Caco-2 (cell line): Measurements from ENCODE around the gene AMBP. TPM values are rescaled to one million over a fixed set of nuclear protein-coding genes. Genes with fewer than 3 reads are reported as not detected.

Experiments
- Bru-seq: library from RNA; stranded (reverse); fragments of 400-500 nt; gene quantifications from one replicate; lab custom pipeline; 2021; lab: Mats Ljungman, UMichigan
- BruChase-seq, 2 experiments: library from RNA; stranded (reverse); fragments of 400-500 nt; gene quantifications; one replicate each; lab custom pipeline; 2021; lab: Mats Ljungman, UMichigan
- BruUV-seq: library from RNA; stranded (reverse); fragments of 400-500 nt; replicated peaks from 2 replicates; lab custom pipeline; 2021; lab: Mats Ljungman, UMichigan
- CTCF ChIA-PET: fragments of 300-600 bp; sonication (Branson Sonifier 250); formaldehyde crosslinking; loops from one replicate; lab custom pipeline; 2022; ENCODE audit warnings: antibody characterized with exemption; lab: Charles Lee
- POLR2A ChIA-PET: fragments of 300-600 bp; sonication (Branson Sonifier 250); formaldehyde crosslinking; loops from one replicate; lab custom pipeline; 2022; ENCODE audit warnings: antibody characterized with exemption; lab: Charles Lee
- DNase-seq, 2 experiments: peaks; one replicate each; pipeline versions ENCODE4 v3.0.0 to v3.0.0-alpha.2; 2020 to 2022
- H3K27me3 ChIP-seq: replicated peaks from 2 replicates; pipeline ENCODE4 v1.6.0; 2011; ENCODE audit warnings: low read length; ENCODE audit not compliant: control insufficient read depth, insufficient read depth
- H3K36me3 ChIP-seq: 2 replicates; pipeline ENCODE4 v1.5.1; 2011; ENCODE audit warnings: low read length; ENCODE audit not compliant: control insufficient read depth, insufficient read depth
- H3K4me1 ChIP-seq: fragments of 250-450 bp; sonication (Bioruptor Pico); 2 replicates; pipeline ENCODE4 v1.5.1; 2020; ENCODE audit warnings: mild to moderate bottlenecking
- H3K4me3 ChIP-seq: 2 replicates; pipeline ENCODE4 v1.5.1; 2011; ENCODE audit warnings: low read depth, mild to moderate bottlenecking, control low read depth, low read length
- H3K9me3 ChIP-seq: fragments of 250-450 bp; sonication (Bioruptor Pico); 2 replicates; pipeline ENCODE4 v1.5.1; 2020; ENCODE audit warnings: mild to moderate bottlenecking, moderate library complexity
- H3K27ac Mint-ChIP-seq: one replicate; pipeline ENCODE4 v1.8.0; 2022; ENCODE audit warnings: mixed read lengths; ENCODE audit not compliant: unreplicated experiment
- H3K27me3 Mint-ChIP-seq: one replicate; pipeline ENCODE4 v1.8.0; 2022; ENCODE audit warnings: mixed read lengths; ENCODE audit not compliant: insufficient read depth, unreplicated experiment
- H3K36me3 Mint-ChIP-seq: one replicate; pipeline ENCODE4 v1.8.0; 2022; ENCODE audit warnings: mild to moderate bottlenecking, mixed read lengths; ENCODE audit not compliant: insufficient read depth, unreplicated experiment
- H3K4me1 Mint-ChIP-seq: one replicate; pipeline ENCODE4 v1.8.0; 2022; ENCODE audit warnings: low read depth, mixed read lengths; ENCODE audit not compliant: unreplicated experiment
- H3K4me3 Mint-ChIP-seq: one replicate; pipeline ENCODE4 v1.8.0; 2022; ENCODE audit warnings: mild to moderate bottlenecking, moderate library complexity, mixed read lengths; ENCODE audit not compliant: unreplicated experiment
- H3K9me3 Mint-ChIP-seq: one replicate; pipeline ENCODE4 v1.8.0; 2022; ENCODE audit warnings: mixed read lengths; ENCODE audit not compliant: unreplicated experiment
- CTCF ChIP-seq, 2 experiments: fragments of 200-600 bp in 1 of 2; IDR thresholded peaks; 1 replicate in 1 of 2; 2 replicates in 1 of 2; pipeline versions ENCODE4 v1.5.1 to v1.8.0; 2011 to 2022; ENCODE audit warnings: antibody characterized with exemption in 1 of 2, control low read depth in 1 of 2, inconsistent platforms in 1 of 2, low read depth in 1 of 2, low read length in 1 of 2, mild to moderate bottlenecking in 1 of 2, moderate library complexity in 1 of 2; ENCODE audit not compliant: insufficient read depth in 1 of 2, severe bottlenecking in 1 of 2, unreplicated experiment in 1 of 2
- intact Hi-C: fragments of 100-400 bp; cut with micrococcal nuclease; formaldehyde crosslinking; loops from one replicate; pipeline ENCODE4 v1.10.0; 2022; ENCODE audit not compliant: unreplicated experiment
- long read RNA-seq: library from polyadenylated mRNA; stranded (forward); transcript quantifications from one replicate; pipeline ENCODE4 v2.0.0, GENCODE V29; 2022
- total RNA-seq: library from RNA; stranded (reverse); gene quantifications from 2 replicates; pipeline ENCODE4 v1.2.3, GENCODE V29; 2022

AMBP gene
- total RNA-seq (2.2 and 2.6 TPM in 2 replicates), Bru-seq, nascent RNA (percentile 26 among the genes with signal in this experiment), BruChase-seq, experiment 1, labeled RNA remaining after a 2-hour chase (percentile 27 among the genes with signal in this experiment), BruChase-seq, experiment 2, labeled RNA remaining after a 6-hour chase (percentile 29 among the genes with signal in this experiment)
- long read RNA-seq, partial matches to known transcripts: 0 of 5 reads
- long read RNA-seq, other reads (novel, unspliced or antisense): 1 of 5 reads

- peak in 1 of 2 experiments; percentile 37 for DNase-seq
- no TSS peak for BruUV-seq
- H3K4me3 Mint-ChIP-seq: no peak within 1 kb of the TSS
- ChIA-PET POLR2A (no interaction called here), CTCF (no interaction called here)
- peak within 1 kb of the TSS; percentile 79 for H3K27ac Mint-ChIP-seq
- peaks cover 10% of the 10 kb centered on the region for H3K9me3 Mint-ChIP-seq
- no peaks in the 10 kb centered on the region for H3K36me3 Mint-ChIP-seq
- Histone ChIP-seq H3K4me1 (peaks cover 54% of the 10 kb centered on the region), H3K9me3 (peaks cover 6% of the 10 kb centered on the region; the same call in 1 of the 2 replicates), H3K4me3 (no peak within 1 kb of the TSS), H3K36me3 (0 out of 2 replicates have a peak, but pooled peaks cover 2% of the 10 kb centered on the region), H3K27me3 (no peaks in the 10 kb centered on the region)
- H3K27me3 Mint-ChIP-seq: no peaks in the 10 kb centered on the region
- intact Hi-C loops: no loop called here
- no peak for TF ChIP-seq CTCF (IDR thresholded peaks at IDR 0.05; ENCODE audit: insufficient read depth in 1 of 2, low read depth in 1 of 2, low read length in 1 of 2, severe bottlenecking in 1 of 2, unreplicated experiment in 1 of 2)
- peaks cover 45% of the 10 kb centered on the region for H3K4me1 Mint-ChIP-seq
These were observed at the start of gene AMBP for GRCh38 chr9:114078021-114078780. TSS of gene AMBP (minus strand) at chr9:114078300. CDS start at chr9:114078209, 91 bp downstream.

- H3K4me3 Mint-ChIP-seq: no peak overlapping the region
These were observed 48.4 kb upstream of the AMBP start for GRCh38 chr9:114126247-114127060.

More at GRCh38 chr9:114126247-114127060, 48.4 kb upstream of the AMBP start:
- no peak overlapping the region for H3K27ac Mint-ChIP-seq
- no peaks in the 10 kb centered on the region for H3K9me3 ChIP-seq
- intact Hi-C loops: no loop called here
- H3K36me3 Mint-ChIP-seq: no peaks in the 10 kb centered on the region
- no peaks in the 10 kb centered on the region for H3K27me3 ChIP-seq
- BruUV-seq: no TSS peak
- TF ChIP-seq CTCF (IDR thresholded peaks at IDR 0.05; ENCODE audit: insufficient read depth in 1 of 2, low read depth in 1 of 2, low read length in 1 of 2, severe bottlenecking in 1 of 2, unreplicated experiment in 1 of 2): no peak
- peaks cover 12% of the 10 kb centered on the region for H3K4me1 Mint-ChIP-seq
- ChIA-PET POLR2A (no interaction called here), CTCF (no interaction called here)
- H3K36me3 ChIP-seq: no peaks in the 10 kb centered on the region
- H3K27me3 Mint-ChIP-seq: no peaks in the 10 kb centered on the region
- peaks cover 16% of the 10 kb centered on the region for H3K9me3 Mint-ChIP-seq
- DNase-seq: peak in 1 of 2 experiments; percentile 19
- H3K4me3 ChIP-seq: no peak overlapping the region
- peaks cover 23% of the 10 kb centered on the region for H3K4me1 ChIP-seq
